ENCODE results near the gene GALNT2. TPM values are rescaled to one million over a fixed set of nuclear protein-coding genes. Genes with fewer than 3 reads are reported as not detected.

GALNT2 gene
- polyA plus RNA-seq, 4 donors: 10.8 to 43.9 (median 23.3) TPM

- Histone ChIP-seq H3K27me3 (ENCODE audit: control insufficient read depth in 3 of 3, insufficient read depth in 3 of 3, low read length in 3 of 3) (no peaks in the 10 kb centered on the region), H3K27ac (ENCODE audit: low read depth in 1 of 3, low read length in 2 of 3) (no peak overlapping the region), H3K36me3 (ENCODE audit: control insufficient read depth in 3 of 3, insufficient read depth in 2 of 3, low read depth in 1 of 3, low read length in 3 of 3) (peaks cover 0 to 41% (median 0%) of the 10 kb centered on the region in 3 donors), H3K4me1 (ENCODE audit: control insufficient read depth in 3 of 3, insufficient read depth in 2 of 3, low read depth in 1 of 3, low read length in 2 of 3) (no peaks in the 10 kb centered on the region), H3K4me3 (ENCODE audit: low read depth in 1 of 3, low read length in 3 of 3) (no peak overlapping the region), H3K9me3 (ENCODE audit: control insufficient read depth in 2 of 2, insufficient read depth in 1 of 2, low read depth in 1 of 2, low read length in 1 of 2) (no peaks in the 10 kb centered on the region)
- DNase-seq: no peak
- FAIRE-seq: no peak
- 82 to 90% (median 89%) methylated on average over 7 of the region's 7 CpGs for WGBS, 3 donors
Measured at GRCh38 chr1:230194525-230194924, 127.5 kb downstream of the GALNT2 start.

- H3K4me1 ChIP-seq (ENCODE audit: control insufficient read depth in 3 of 3, insufficient read depth in 2 of 3, low read depth in 1 of 3, low read length in 2 of 3): no peaks in the 10 kb centered on the region
- peaks cover 0 to 41% (median 0%) of the 10 kb centered on the region in 3 donors for H3K36me3 ChIP-seq (ENCODE audit: control insufficient read depth in 3 of 3, insufficient read depth in 2 of 3, low read depth in 1 of 3, low read length in 3 of 3)
- H3K4me3 ChIP-seq (ENCODE audit: low read depth in 1 of 3, low read length in 3 of 3): no peak overlapping the region
- no peaks in the 10 kb centered on the region for H3K9me3 ChIP-seq (ENCODE audit: control insufficient read depth in 2 of 2, insufficient read depth in 1 of 2, low read depth in 1 of 2, low read length in 1 of 2)
- 67 to 81% (median 78%) methylated on average over 3 of the region's 3 CpGs for WGBS, 3 donors
- no peak for FAIRE-seq
- no peak overlapping the region for H3K27ac ChIP-seq (ENCODE audit: low read depth in 1 of 3, low read length in 2 of 3)
- no peaks in the 10 kb centered on the region for H3K27me3 ChIP-seq (ENCODE audit: control insufficient read depth in 3 of 3, insufficient read depth in 3 of 3, low read length in 3 of 3)
- DNase-seq: no peak
Measured at GRCh38 chr1:230195199-230195598, 128.2 kb downstream of the GALNT2 start.

GRCh38 chr1:230196077-230196476, 129.0 kb downstream of the GALNT2 start:
- Histone ChIP-seq H3K27me3 (ENCODE audit: control insufficient read depth in 3 of 3, insufficient read depth in 3 of 3, low read length in 3 of 3) (no peaks in the 10 kb centered on the region), H3K4me1 (ENCODE audit: control insufficient read depth in 3 of 3, insufficient read depth in 2 of 3, low read depth in 1 of 3, low read length in 2 of 3) (no peaks in the 10 kb centered on the region), H3K36me3 (ENCODE audit: control insufficient read depth in 3 of 3, insufficient read depth in 2 of 3, low read depth in 1 of 3, low read length in 3 of 3) (peaks cover 0 to 45% (median 0%) of the 10 kb centered on the region in 3 donors), H3K4me3 (ENCODE audit: low read depth in 1 of 3, low read length in 3 of 3) (no peak overlapping the region), H3K9me3 (ENCODE audit: control insufficient read depth in 2 of 2, insufficient read depth in 1 of 2, low read depth in 1 of 2, low read length in 1 of 2) (no peaks in the 10 kb centered on the region), H3K27ac (ENCODE audit: low read depth in 1 of 3, low read length in 2 of 3) (no peak overlapping the region)
- FAIRE-seq (no peak), DNase-seq (no peak)
- WGBS, 3 donors: 96 to 99% (median 97%) methylated on average over 5 of the region's 5 CpGs

- Histone ChIP-seq H3K4me3 (ENCODE audit: low read depth in 1 of 3, low read length in 3 of 3) (no peak overlapping the region), H3K9me3 (ENCODE audit: control insufficient read depth in 2 of 2, insufficient read depth in 1 of 2, low read depth in 1 of 2, low read length in 1 of 2) (no peaks in the 10 kb centered on the region), H3K27ac (ENCODE audit: low read depth in 1 of 3, low read length in 2 of 3) (no peak overlapping the region), H3K36me3 (ENCODE audit: control insufficient read depth in 3 of 3, insufficient read depth in 2 of 3, low read depth in 1 of 3, low read length in 3 of 3) (peaks cover 0 to 45% (median 0%) of the 10 kb centered on the region in 3 donors), H3K4me1 (ENCODE audit: control insufficient read depth in 3 of 3, insufficient read depth in 2 of 3, low read depth in 1 of 3, low read length in 2 of 3) (no peaks in the 10 kb centered on the region), H3K27me3 (ENCODE audit: control insufficient read depth in 3 of 3, insufficient read depth in 3 of 3, low read length in 3 of 3) (no peaks in the 10 kb centered on the region)
- WGBS, 3 donors: 82 to 91% (median 83%) methylated on average over 41 of the region's 41 CpGs
- DNase-seq (peak in 1 of 2 donors; percentile 72), FAIRE-seq (no peak)
Measured at GRCh38 chr1:230197644-230198567, 130.9 kb downstream of the GALNT2 start.

GRCh38 chr1:230199034-230199433, 132.0 kb downstream of the GALNT2 start:
- Histone ChIP-seq H3K36me3 (ENCODE audit: control insufficient read depth in 3 of 3, insufficient read depth in 2 of 3, low read depth in 1 of 3, low read length in 3 of 3) (peaks cover 0 to 44% (median 2%) of the 10 kb centered on the region in 3 donors), H3K4me1 (ENCODE audit: control insufficient read depth in 3 of 3, insufficient read depth in 2 of 3, low read depth in 1 of 3, low read length in 2 of 3) (no peaks in the 10 kb centered on the region), H3K4me3 (ENCODE audit: low read depth in 1 of 3, low read length in 3 of 3) (no peak overlapping the region), H3K27ac (ENCODE audit: low read depth in 1 of 3, low read length in 2 of 3) (no peak overlapping the region), H3K27me3 (ENCODE audit: control insufficient read depth in 3 of 3, insufficient read depth in 3 of 3, low read length in 3 of 3) (no peaks in the 10 kb centered on the region), H3K9me3 (ENCODE audit: control insufficient read depth in 2 of 2, insufficient read depth in 1 of 2, low read depth in 1 of 2, low read length in 1 of 2) (no peaks in the 10 kb centered on the region)
- DNase-seq (no peak), FAIRE-seq (no peak)
- 80 to 85% (median 84%) methylated on average over 7 of the region's 7 CpGs for WGBS, 3 donors

- FAIRE-seq (no peak), DNase-seq (no peak)
- Histone ChIP-seq H3K36me3 (ENCODE audit: control insufficient read depth in 3 of 3, insufficient read depth in 2 of 3, low read depth in 1 of 3, low read length in 3 of 3) (peaks cover 0 to 39% (median 2%) of the 10 kb centered on the region in 3 donors), H3K4me1 (ENCODE audit: control insufficient read depth in 3 of 3, insufficient read depth in 2 of 3, low read depth in 1 of 3, low read length in 2 of 3) (no peaks in the 10 kb centered on the region), H3K4me3 (ENCODE audit: low read depth in 1 of 3, low read length in 3 of 3) (no peak overlapping the region), H3K9me3 (ENCODE audit: control insufficient read depth in 2 of 2, insufficient read depth in 1 of 2, low read depth in 1 of 2, low read length in 1 of 2) (no peaks in the 10 kb centered on the region), H3K27ac (ENCODE audit: low read depth in 1 of 3, low read length in 2 of 3) (no peak overlapping the region), H3K27me3 (ENCODE audit: control insufficient read depth in 3 of 3, insufficient read depth in 3 of 3, low read length in 3 of 3) (no peaks in the 10 kb centered on the region)
- WGBS, 3 donors: 98 to 99% (median 98%) methylated on average over 4 of the region's 4 CpGs
Measured at GRCh38 chr1:230199554-230199953, 132.5 kb downstream of the GALNT2 start.

- FAIRE-seq (no peak), DNase-seq (no peak)
- H3K4me1 ChIP-seq (ENCODE audit: control insufficient read depth in 3 of 3, insufficient read depth in 2 of 3, low read depth in 1 of 3, low read length in 2 of 3): peaks cover 0 to 3% (median 0%) of the 10 kb centered on the region in 3 donors
- peaks cover 0 to 35% (median 2%) of the 10 kb centered on the region in 3 donors for H3K36me3 ChIP-seq (ENCODE audit: control insufficient read depth in 3 of 3, insufficient read depth in 2 of 3, low read depth in 1 of 3, low read length in 3 of 3)
- no peak overlapping the region for H3K27ac ChIP-seq (ENCODE audit: low read depth in 1 of 3, low read length in 2 of 3)
- 97 to 99% (median 99%) methylated on average over 9 of the region's 9 CpGs for WGBS, 3 donors
- no peaks in the 10 kb centered on the region for H3K9me3 ChIP-seq (ENCODE audit: control insufficient read depth in 2 of 2, insufficient read depth in 1 of 2, low read depth in 1 of 2, low read length in 1 of 2)
- H3K27me3 ChIP-seq (ENCODE audit: control insufficient read depth in 3 of 3, insufficient read depth in 3 of 3, low read length in 3 of 3): no peaks in the 10 kb centered on the region
- no peak overlapping the region for H3K4me3 ChIP-seq (ENCODE audit: low read depth in 1 of 3, low read length in 3 of 3)
Measured at GRCh38 chr1:230200276-230200675, 133.2 kb downstream of the GALNT2 start.

GRCh38 chr1:230201445-230201844, 134.4 kb downstream of the GALNT2 start:
- 77 to 87% (median 78%) methylated on average over 9 of the region's 9 CpGs for WGBS, 3 donors
- Histone ChIP-seq H3K27ac (ENCODE audit: low read depth in 1 of 3, low read length in 2 of 3) (no peak overlapping the region), H3K36me3 (ENCODE audit: control insufficient read depth in 3 of 3, insufficient read depth in 2 of 3, low read depth in 1 of 3, low read length in 3 of 3) (peaks cover 0 to 30% (median 2%) of the 10 kb centered on the region in 3 donors), H3K4me3 (ENCODE audit: low read depth in 1 of 3, low read length in 3 of 3) (no peak overlapping the region), H3K9me3 (ENCODE audit: control insufficient read depth in 2 of 2, insufficient read depth in 1 of 2, low read depth in 1 of 2, low read length in 1 of 2) (no peaks in the 10 kb centered on the region), H3K27me3 (ENCODE audit: control insufficient read depth in 3 of 3, insufficient read depth in 3 of 3, low read length in 3 of 3) (no peaks in the 10 kb centered on the region), H3K4me1 (ENCODE audit: control insufficient read depth in 3 of 3, insufficient read depth in 2 of 3, low read depth in 1 of 3, low read length in 2 of 3) (peaks cover 0 to 11% (median 5%) of the 10 kb centered on the region in 3 donors)
- DNase-seq (peak in 1 of 2 donors; percentile 43), FAIRE-seq (no peak)

Data from small intestine (tissue), 7 donors.